Measurements from ENCODE around the gene OR6C6. TPM values are rescaled to one million over a fixed set of nuclear protein-coding genes. Genes with fewer than 3 reads are reported as not detected.

OR6C6 gene
- total RNA-seq, 1 experiment from 2014 or later, result not detected

DNA sequence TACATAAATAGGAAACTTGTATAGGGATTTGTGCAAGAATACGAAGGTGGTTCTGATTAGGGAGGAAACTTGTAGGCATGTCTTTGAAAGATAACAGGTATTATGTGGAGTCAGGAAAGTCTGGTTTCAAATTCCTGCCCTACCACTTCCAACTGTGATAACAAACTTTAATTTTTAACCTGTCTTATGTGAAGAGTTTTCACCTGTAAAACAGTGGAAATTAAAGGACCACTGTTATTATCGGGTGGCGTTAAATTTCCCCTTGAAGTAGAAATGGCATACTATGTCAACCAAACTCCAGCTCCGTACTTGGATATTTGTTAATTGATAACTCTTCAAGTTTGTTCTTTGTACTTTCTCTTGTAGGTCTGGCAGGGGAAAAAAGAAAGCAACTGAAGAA lies 23.8 kb upstream of the OR6C6 start:
- Mint-ChIP-seq H3K4me1 (no peaks in the 10 kb centered on the region), H3K27ac (no peak overlapping the region), H3K36me3 (ENCODE audit: insufficient read depth in 1 of 3, low read depth in 3 of 3) (peaks cover 0 to 5% (median 4%) of the 10 kb centered on the region in 3 experiments; a peak in 3 of 7 replicates), H3K4me3 (no peak overlapping the region), H3K27me3 (ENCODE audit: low read depth) (no peaks in the 10 kb centered on the region), H3K9me3 (no peaks in the 10 kb centered on the region; a peak in 3 of 5 replicates)
- Histone ChIP-seq H2BK12ac (ENCODE audit: insufficient read length, low read depth, low read length) (no peak overlapping the region), H3K4me1 (ENCODE audit: insufficient read depth, low read length) (no peaks in the 10 kb centered on the region), H3K4ac (ENCODE audit: low read depth, low read length) (no peak overlapping the region), H3K9me3 (ENCODE audit: control insufficient read depth, low read depth, low read length) (no peaks in the 10 kb centered on the region), H4K91ac (ENCODE audit: insufficient read length, low read depth, low read length) (no peak overlapping the region), H3K23me2 (ENCODE audit: insufficient read length, low read depth, low read length, poor library complexity, severe bottlenecking) (no peaks in the 10 kb centered on the region), H2BK120ac (ENCODE audit: low read depth, low read length, poor library complexity, severe bottlenecking) (no peak overlapping the region), H3K14ac (ENCODE audit: insufficient read depth, low read length) (no peak overlapping the region), H4K5ac (ENCODE audit: insufficient read length, low read depth, low read length) (no peak overlapping the region), H2BK15ac (ENCODE audit: low read depth, low read length) (no peak overlapping the region), H3K27me3 (ENCODE audit: insufficient read depth, low read length) (no peaks in the 10 kb centered on the region), H3K23ac (ENCODE audit: insufficient read length, low read depth, low read length) (no peak overlapping the region), H3K56ac (ENCODE audit: insufficient read length, low read depth, low read length) (no peak overlapping the region), H3T11ph (ENCODE audit: low read length) (no peak overlapping the region), H2BK20ac (ENCODE audit: low read depth, low read length, poor library complexity, severe bottlenecking) (no peak overlapping the region), H2BK5ac (ENCODE audit: insufficient read length, low read length) (no peak overlapping the region), H3K9ac (ENCODE audit: extremely low read depth, insufficient read length, low read length) (no peak overlapping the region), H2AK5ac (ENCODE audit: insufficient read length, low read length) (no peak overlapping the region), H3K18ac (ENCODE audit: insufficient read length, low read depth, low read length) (no peak overlapping the region), H4K20me1 (ENCODE audit: control insufficient read depth, insufficient read depth, insufficient read length) (no peaks in the 10 kb centered on the region), H2AFZ (ENCODE audit: low read length) (no peak overlapping the region), H3K79me1 (ENCODE audit: insufficient read depth, low read depth, low read length, poor library complexity, severe bottlenecking) (no peaks in the 10 kb centered on the region), H3K79me2 (ENCODE audit: insufficient read depth, low read length) (no peaks in the 10 kb centered on the region), H3K4me2 (ENCODE audit: insufficient read depth, insufficient read length, low read length) (no peak overlapping the region), H3K27ac (ENCODE audit: insufficient read length, low read depth, low read length) (no peak overlapping the region), H4K8ac (replicated peaks; ENCODE audit: insufficient read length, low read depth, low read length) (no peak overlapping the region)
- DNase-seq, result no peak
- no CpG with 5 or more reads among the region's 4 CpGs for WGBS (ENCODE audit: extremely low coverage, insufficient read length, low lambda C conversion rate)
- no peak for TF ChIP-seq CTCF (conservative IDR thresholded peaks at IDR 0.05)
